AG09309 (cell line): ENCODE measurements around the gene DUSP18.

Source experiments
- DNase-seq: peaks from one replicate; pipeline ENCODE4 v3.0.0-alpha.2; 2010; ENCODE audit warnings: low read depth
- H3K4me3 ChIP-seq: 2 replicates; pipeline ENCODE4 v1.5.1; 2011; ENCODE audit warnings: mild to moderate bottlenecking, low read depth, low read length, moderate library complexity; ENCODE audit not compliant: control insufficient read depth
- CTCF ChIP-seq: IDR thresholded peaks from 2 replicates; pipeline ENCODE4 v1.5.1; 2011; ENCODE audit warnings: mild to moderate bottlenecking, low read depth, low read length, inconsistent platforms; ENCODE audit not compliant: insufficient read depth, control insufficient read depth; ENCODE audit errors: missing control alignments

DUSP18 gene

GRCh38 chr22:30665266-30665665, 2.4 kb downstream of the DUSP18 start:
- no peak for TF ChIP-seq CTCF
- no peak overlapping the region for H3K4me3 ChIP-seq
- no peak for DNase-seq

- DNase-seq, result no peak
- H3K4me3 ChIP-seq, result no peak overlapping the region
- TF ChIP-seq CTCF, result no peak
These were observed 2.9 kb downstream of the DUSP18 start for GRCh38 chr22:30664798-30665197.

GRCh38 chr22:30662040-30662439, 5.6 kb downstream of the DUSP18 start:
- no peak overlapping the region for H3K4me3 ChIP-seq
- no peak for DNase-seq

GRCh38 chr22:30655532-30655931, 12.1 kb downstream of the DUSP18 start:
- H3K4me3 ChIP-seq, result no peak overlapping the region
- no peak for DNase-seq
- TF ChIP-seq CTCF, result no peak

More at GRCh38 chr22:30662040-30662439, 5.6 kb downstream of the DUSP18 start:
- TF ChIP-seq CTCF, result no peak

- no peak overlapping the region for H3K4me3 ChIP-seq
- no peak for DNase-seq
- no peak for TF ChIP-seq CTCF
These were observed 13.3 kb downstream of the DUSP18 start for GRCh38 chr22:30654361-30654760.

GRCh38 chr22:30652852-30653251, 14.8 kb downstream of the DUSP18 start:
- TF ChIP-seq CTCF, result no peak
- DNase-seq, result no peak
- no peak overlapping the region for H3K4me3 ChIP-seq
